Cardiac muscle cell (in vitro differentiated cells and primary cell): ENCODE results near the gene DND1. TPM values are rescaled to one million over a fixed set of nuclear protein-coding genes. Genes with fewer than 3 reads are reported as not detected.
"Not testable (repeated sequence)": the region's sequence is repeated elsewhere in the genome, so short reads cannot be mapped to it uniquely, and the experiment has no call there.

Experiments
- DNase-seq, 2 donors: peaks; one replicate each; pipeline versions ENCODE4 v3.0.0 to v3.0.0-alpha.2; 2010 to 2017; ENCODE audit warnings: low read depth in 1 of 2, low spot score in 1 of 2
- H3K27ac ChIP-seq: fragments of 200-600 bp; sonication (generic); 2 replicates; pipeline ENCODE4 v1.5.1; 2016
- H3K27me3 ChIP-seq: fragments of 200-600 bp; sonication (generic); 2 replicates; pipeline ENCODE4 v1.6.0; 2016; ENCODE audit warnings: control low read depth
- H3K36me3 ChIP-seq: fragments of 200-600 bp; sonication (generic); 2 replicates; pipeline ENCODE4 v1.5.1; 2016; ENCODE audit warnings: control low read depth
- H3K4me1 ChIP-seq: fragments of 200-600 bp; sonication (generic); 2 replicates; pipeline ENCODE4 v1.8.1; 2017; ENCODE audit warnings: low read depth, mild to moderate bottlenecking, mixed run types
- H3K4me3 ChIP-seq: fragments of 200-600 bp; sonication (generic); 2 replicates; pipeline ENCODE4 v1.5.1; 2016; ENCODE audit warnings: mild to moderate bottlenecking
- H3K9me3 ChIP-seq: fragments of 200-600 bp; sonication (generic); 2 replicates; pipeline ENCODE4 v1.5.1; 2017; ENCODE audit warnings: low read depth, mild to moderate bottlenecking, control low read depth
- polyA plus RNA-seq: library from polyadenylated mRNA; unstranded; fragments of >200 nt; fragmentation: Nextera tagmentation; extraction: Ambion mirVana; gene quantifications from 2 replicates; pipeline ENCODE4 v1.2.1, GENCODE V29; 2016
- total RNA-seq: library from RNA; depleted of rRNA; stranded (reverse); fragments of >200 nt; gene quantifications from 2 replicates; pipeline ENCODE4 v1.2.3, GENCODE V29; 2016
- TF ChIP-seq, protein P1 (sequence below): IDR thresholded peaks from 2 replicates; pipeline ENCODE4 v1.5.1; 2012; ENCODE audit warnings: low read depth, mild to moderate bottlenecking, low read length

The DND1 gene
- total and polyA plus RNA-seq, 2 experiments from 2014 or later: 0.86 to 2.1 TPM

DNA sequence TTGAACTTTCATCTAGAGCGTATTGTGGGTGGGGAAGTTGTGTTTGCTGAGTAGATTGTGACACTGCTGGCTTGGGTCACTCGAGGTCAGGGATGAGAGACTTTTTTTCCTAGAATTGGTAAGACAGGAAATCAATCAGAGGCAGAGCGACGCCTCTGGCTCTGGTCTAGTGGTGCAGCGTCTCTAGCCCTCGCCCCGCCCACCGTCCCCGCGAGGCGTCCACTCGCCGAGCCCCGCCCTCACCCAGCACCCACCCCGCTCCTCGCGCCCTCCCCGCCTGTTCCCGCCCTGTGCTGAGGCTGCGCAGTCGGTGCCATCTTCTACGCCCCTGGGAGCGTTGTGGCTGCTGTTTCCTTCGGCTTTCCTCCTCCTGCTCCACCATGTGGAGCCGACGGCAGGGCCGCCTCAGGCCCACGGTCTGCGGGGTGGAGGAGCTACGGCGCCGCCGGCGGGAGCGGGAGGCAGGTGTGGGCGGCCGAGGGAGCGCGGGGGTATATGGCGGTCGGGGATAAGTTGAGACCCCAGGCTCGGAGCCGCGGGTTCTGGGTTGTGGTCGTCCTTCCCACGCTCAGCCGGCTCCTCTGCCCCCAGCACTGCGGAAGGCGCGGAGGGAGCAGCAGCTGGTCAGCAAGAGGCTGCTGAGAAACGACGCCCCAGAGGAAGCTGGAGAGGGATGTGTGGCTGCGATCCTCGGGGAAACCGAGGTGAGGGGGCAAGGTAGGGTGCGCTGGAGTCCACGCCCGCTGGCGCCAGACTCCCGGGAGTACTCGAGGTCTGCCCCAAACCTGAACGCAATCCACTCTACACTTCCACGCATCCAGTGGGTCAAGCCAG is 34.0 kb downstream of the DND1 start, which contains the start of gene TMCO6:
Gene TMCO6, plus strand, starts transcription at position 304 of the 834 bp plus-strand sequence. Its CDS starts 77 bp downstream, at position 381.
- Histone ChIP-seq H3K27me3 (no peaks in the 10 kb centered on the region), H3K36me3 (peaks cover 7% of the 10 kb centered on the region), H3K4me1 (peaks cover 9% of the 10 kb centered on the region), H3K9me3 (no peaks in the 10 kb centered on the region), H3K4me3 (peak within 1 kb of the TSS; percentile 56), H3K27ac (peak within 1 kb of the TSS; percentile 79)
- TF ChIP-seq, protein P1, sequence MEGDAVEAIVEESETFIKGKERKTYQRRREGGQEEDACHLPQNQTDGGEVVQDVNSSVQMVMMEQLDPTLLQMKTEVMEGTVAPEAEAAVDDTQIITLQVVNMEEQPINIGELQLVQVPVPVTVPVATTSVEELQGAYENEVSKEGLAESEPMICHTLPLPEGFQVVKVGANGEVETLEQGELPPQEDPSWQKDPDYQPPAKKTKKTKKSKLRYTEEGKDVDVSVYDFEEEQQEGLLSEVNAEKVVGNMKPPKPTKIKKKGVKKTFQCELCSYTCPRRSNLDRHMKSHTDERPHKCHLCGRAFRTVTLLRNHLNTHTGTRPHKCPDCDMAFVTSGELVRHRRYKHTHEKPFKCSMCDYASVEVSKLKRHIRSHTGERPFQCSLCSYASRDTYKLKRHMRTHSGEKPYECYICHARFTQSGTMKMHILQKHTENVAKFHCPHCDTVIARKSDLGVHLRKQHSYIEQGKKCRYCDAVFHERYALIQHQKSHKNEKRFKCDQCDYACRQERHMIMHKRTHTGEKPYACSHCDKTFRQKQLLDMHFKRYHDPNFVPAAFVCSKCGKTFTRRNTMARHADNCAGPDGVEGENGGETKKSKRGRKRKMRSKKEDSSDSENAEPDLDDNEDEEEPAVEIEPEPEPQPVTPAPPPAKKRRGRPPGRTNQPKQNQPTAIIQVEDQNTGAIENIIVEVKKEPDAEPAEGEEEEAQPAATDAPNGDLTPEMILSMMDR: peak; percentile 59
- DNase-seq: peak; percentile 96 to 98

DNA sequence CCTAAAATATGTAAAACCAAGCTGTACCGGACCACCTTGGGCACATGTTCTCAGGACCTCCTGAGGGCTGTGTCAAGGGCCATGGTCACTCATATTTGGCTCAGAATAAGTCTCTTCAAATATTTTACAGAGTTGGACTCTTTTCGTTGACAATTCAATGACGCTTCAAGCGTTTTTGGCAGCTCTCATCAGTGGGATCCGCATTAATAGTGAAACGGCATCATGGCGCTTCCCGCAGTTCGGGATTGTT is 34.6 kb downstream of the DND1 start:
- not testable (repeated sequence) for H3K27ac ChIP-seq, H3K4me1 ChIP-seq, H3K36me3 ChIP-seq, DNase-seq, H3K27me3 ChIP-seq, H3K9me3 ChIP-seq
- H3K4me3 ChIP-seq: peak overlapping the region; percentile 56

DNA sequence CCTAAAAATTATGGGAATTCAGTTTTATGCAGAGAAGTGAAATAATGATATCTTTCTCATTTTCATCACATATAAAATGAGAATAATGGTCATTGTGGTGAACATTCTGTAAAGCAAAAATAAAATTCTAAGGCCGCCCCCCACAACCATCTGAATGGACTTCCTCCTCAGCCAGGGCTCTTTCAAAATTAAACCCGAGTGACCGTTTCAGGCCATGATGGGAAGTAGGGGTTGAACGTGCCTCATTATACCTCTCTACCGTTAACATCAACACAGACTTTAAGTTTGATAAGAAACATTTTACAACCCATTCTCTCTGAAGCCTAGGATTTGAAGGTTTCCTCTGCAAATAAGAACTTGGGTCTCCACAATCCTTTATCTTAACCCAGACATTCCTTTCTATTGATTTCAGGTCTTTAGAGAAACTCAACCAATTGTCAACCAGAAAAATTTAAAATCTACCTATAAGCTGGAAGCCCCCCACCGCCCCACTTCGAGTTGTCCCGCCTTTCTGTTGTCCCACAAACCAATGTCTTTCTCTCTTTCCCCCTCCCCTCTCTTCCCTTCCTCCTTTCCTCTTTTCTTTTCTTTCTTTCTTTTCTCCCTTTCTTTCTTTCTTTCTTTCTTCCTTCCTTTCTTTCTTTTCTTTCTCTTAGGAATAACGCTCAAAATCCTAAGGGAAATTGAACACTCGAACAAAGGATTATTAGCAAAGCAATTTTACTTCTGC is 35.8 kb downstream of the DND1 start:
- TF ChIP-seq, protein P1: no peak
- no peak overlapping the region for H3K27ac ChIP-seq
- H3K4me3 ChIP-seq: no peak overlapping the region
- no peak for DNase-seq
- H3K36me3 ChIP-seq: no peaks in the 10 kb centered on the region
- peaks cover 9% of the 10 kb centered on the region for H3K4me1 ChIP-seq
- no peaks in the 10 kb centered on the region for H3K27me3 ChIP-seq
- H3K9me3 ChIP-seq: no peaks in the 10 kb centered on the region

DNA sequence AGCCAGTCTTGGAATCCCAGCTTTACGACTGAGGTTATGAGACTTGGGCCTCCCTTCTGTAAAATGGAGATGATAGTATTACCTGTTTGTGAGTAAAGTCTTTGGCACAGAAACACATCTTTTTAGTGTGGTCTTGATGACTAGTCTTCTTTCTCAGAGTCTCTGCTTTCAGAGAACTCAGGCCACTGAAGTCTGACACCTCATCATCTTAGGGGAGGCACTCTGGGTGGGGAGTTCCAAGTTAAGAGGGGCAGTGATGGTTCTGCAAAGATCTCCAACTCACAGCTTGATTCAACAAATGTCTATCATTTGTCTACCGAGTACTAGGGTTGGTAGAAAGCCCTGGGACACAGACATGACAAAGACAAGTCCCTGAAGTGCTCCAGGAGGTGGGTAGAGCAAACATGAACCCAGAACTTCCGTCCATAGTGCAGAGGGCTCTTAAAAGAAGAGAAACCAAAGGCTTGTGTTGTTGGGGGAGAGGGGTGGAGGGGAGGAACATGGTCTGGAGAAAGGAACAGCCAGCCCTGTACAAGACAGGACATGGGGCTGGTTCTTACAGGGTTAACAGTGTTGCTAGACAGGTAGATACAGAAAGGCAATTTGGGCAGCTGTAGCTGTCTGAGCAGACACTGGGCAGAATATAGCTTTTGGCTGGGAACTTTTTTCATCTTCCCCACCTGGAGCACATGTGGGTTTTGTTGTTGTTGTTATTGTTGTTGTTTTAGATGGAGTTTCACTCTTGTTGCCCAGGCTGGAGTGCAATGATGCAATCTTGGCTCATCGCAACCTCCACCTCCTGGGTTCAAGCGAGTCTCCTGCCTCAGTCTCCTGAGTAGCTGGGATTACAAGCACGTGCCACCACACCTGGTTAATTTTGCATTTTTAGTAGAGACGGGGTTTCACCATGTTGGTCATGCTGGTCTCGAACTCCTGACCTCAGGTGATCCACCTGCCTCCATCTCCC is 37.8 kb downstream of the DND1 start:
- H3K27ac ChIP-seq: no peak overlapping the region
- H3K36me3 ChIP-seq: no peaks in the 10 kb centered on the region
- no peaks in the 10 kb centered on the region for H3K9me3 ChIP-seq
- no peak overlapping the region for H3K4me3 ChIP-seq
- no peak for DNase-seq
- TF ChIP-seq, protein P1: no peak
- H3K4me1 ChIP-seq: peaks cover 9% of the 10 kb centered on the region
- H3K27me3 ChIP-seq: no peaks in the 10 kb centered on the region

DNA sequence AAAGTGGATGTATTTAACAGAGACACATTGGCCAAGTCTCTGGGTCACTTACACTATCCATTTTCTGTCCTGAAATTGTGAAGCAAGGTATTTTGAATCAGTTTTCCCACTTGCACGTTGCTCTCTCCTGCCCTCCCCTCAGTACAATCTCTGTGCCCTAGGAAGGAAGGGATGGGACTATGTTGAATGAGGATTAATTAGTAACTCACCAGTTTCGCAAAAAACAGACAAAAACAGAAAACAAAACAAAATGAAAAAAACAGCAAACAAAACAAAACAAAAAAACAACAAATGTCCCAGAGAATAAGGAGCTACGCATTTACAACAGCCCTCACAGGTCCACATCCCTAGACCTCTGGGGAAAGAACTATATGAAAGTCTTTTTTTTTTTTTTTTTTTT is 39.3 kb downstream of the DND1 start:
- Histone ChIP-seq H3K36me3 (no peaks in the 10 kb centered on the region), H3K4me1 (peaks cover 5% of the 10 kb centered on the region), H3K4me3 (no peak overlapping the region), H3K27me3 (no peaks in the 10 kb centered on the region), H3K9me3 (no peaks in the 10 kb centered on the region), H3K27ac (no peak overlapping the region)
- TF ChIP-seq, protein P1: no peak
- DNase-seq: no peak
